Adrenal gland (tissue), 12 donors: Measurements from ENCODE around the gene PLD3. TPM values are rescaled to one million over a fixed set of nuclear protein-coding genes. Genes with fewer than 3 reads are reported as not detected.

Experiments
- DNase-seq, 7 donors: peaks; one replicate each; pipeline ENCODE4 v3.0.0-alpha.2; 2019 to 2020
- H3K27ac ChIP-seq, 5 donors: fragments of 200-600 bp; sonication (generic) in 4 of 5; 1 replicate in 3 of 5; 2 replicates in 2 of 5; pipeline versions ENCODE4 v1.5.1 to v1.8.0; 2016 to 2020; ENCODE audit warnings: mild to moderate bottlenecking in 1 of 5
- H3K27me3 ChIP-seq: fragments of 200-600 bp; 2 replicates; pipeline ENCODE4 v1.8.0; 2021
- H3K36me3 ChIP-seq, 2 donors: fragments of 200-600 bp; replicated peaks in 1 of 2; 1 replicate in 1 of 2; 2 replicates in 1 of 2; pipeline versions ENCODE4 v1.5.1 to v1.8.0; 2018 to 2022
- H3K4me1 ChIP-seq, 2 donors: fragments of 200-600 bp; replicated peaks in 1 of 2; 1 replicate in 1 of 2; 2 replicates in 1 of 2; pipeline versions ENCODE4 v1.5.1 to v1.8.0; 2018 to 2021
- H3K4me3 ChIP-seq, 4 donors: fragments of 200-600 bp; sonication (generic) in 3 of 4; one replicate each; pipeline ENCODE4 v1.5.1; 2016 to 2018
- H3K9me3 ChIP-seq, 3 donors: fragments of 200-600 bp; sonication (generic) in 1 of 3; replicated peaks in 1 of 3; 1 replicate in 2 of 3; 2 replicates in 1 of 3; pipeline versions ENCODE4 v1.5.1 to v1.8.0; 2016 to 2021
- POLR2A ChIP-seq, 2 donors: fragments of 450-650 bp; IDR thresholded peaks; one replicate each; pipeline ENCODE4 v1.6.1; 2017; ENCODE audit warnings: antibody characterized with exemption in 2 of 2, mild to moderate bottlenecking in 2 of 2, moderate library complexity in 1 of 2
- WGBS, 4 donors: extraction: QIAGEN DNeasy Blood & Tissue Kit in 2 of 4; methylation state at CpG; one replicate each; pipeline versions ENCODE4 v1.1.5 to v1.1.7; 2013 to 2017; 5-methylcytosine and 5-hydroxymethylcytosine counted together
- intact Hi-C, 2 donors: fragments of 100-400 bp; cut with DNase I; formaldehyde crosslinking; loops; one replicate each; pipeline versions ENCODE4 v1.14.1 to v1.15.0; 2022 to 2023
- polyA plus RNA-seq, 3 donors: library from polyadenylated mRNA; stranded (reverse); fragments of 200-250 nt in 2 of 3; fragments of 350-450 nt in 1 of 3; fragmentation: Illumina TruSeq in 1 of 3; extraction: RNeasy Lipid Tissue Mini Kit (QIAGEN cat#74804) in 1 of 3; gene quantifications; one replicate each; pipeline ENCODE4 v1.2.3, GENCODE V29; 2013 to 2014
- total RNA-seq, 9 donors: library from RNA; depleted of rRNA in 4 of 9; stranded (reverse); fragments of >200 nt in 4 of 9; fragments of 120-200 nt in 1 of 9; fragmentation: NEBNext Ultra II Directional in 1 of 9; extraction: Animal tissue kit (Norgen Biotek cat#: 25700) in 1 of 9; gene quantifications; one replicate each; pipeline versions ENCODE4 v1.1.0 to v1.2.4, GENCODE V29; 2013 to 2023
- TF ChIP-seq, protein P1 (sequence below), 6 experiments: fragments of 450-650 bp in 4 of 6; fragments of 200-600 bp in 2 of 6; sonication (generic) in 1 of 6; IDR thresholded peaks; 1 replicate in 5 of 6; 2 replicates in 1 of 6; pipeline versions ENCODE4 v1.5.1 to v1.8.0; 2016 to 2021; ENCODE audit warnings: antibody characterized with exemption in 6 of 6, mild to moderate bottlenecking in 2 of 6, moderate library complexity in 1 of 6
- donor health status: healthy with polysubstance abuse.
- donor health status: Bipolar disorder and iron deficiency.
- donor health status: DM: yes; HTN: yes; CAD: no.
- donor health status: DM: no; HTN: no; CAD: no.
- donor health status: DM: no; HTN: no; CAD: no.
- donor health status: DM: yes; HTN: yes; CAD: no.

The PLD3 gene
- total and polyA plus RNA-seq, 12 donors = 170 to 1,019 (median 415) TPM

DNA sequence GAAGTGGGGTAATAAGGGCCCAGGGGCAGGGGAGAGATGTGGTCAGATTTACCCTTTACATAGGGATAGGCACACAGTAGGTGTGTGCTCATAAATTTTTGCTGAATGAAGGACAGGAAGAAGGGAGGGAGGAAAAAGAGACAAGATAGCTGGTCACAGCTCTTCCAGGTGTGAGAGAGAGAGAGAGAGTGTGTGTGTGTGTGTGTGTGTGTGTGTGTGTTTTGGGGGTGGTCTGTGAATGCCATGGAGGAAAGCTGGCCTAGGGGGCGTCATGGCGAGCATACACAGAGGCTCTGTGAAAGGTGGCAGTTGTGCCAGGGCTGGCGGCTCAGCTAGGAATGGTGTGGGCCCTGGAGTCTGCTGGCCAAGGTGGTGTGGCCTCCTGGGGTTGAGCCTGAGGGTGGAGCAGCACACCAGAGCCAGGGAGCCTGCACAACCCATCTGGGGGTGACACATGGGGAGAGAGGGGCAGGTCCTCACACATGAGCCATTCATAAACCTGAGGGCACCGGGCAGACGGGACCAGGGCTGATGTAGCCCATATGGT, 70.6 kb downstream of the PLD3 start:
- 76 to 87% (median 79%) methylated on average over 4 to 5 of the region's 5 CpGs for WGBS, 4 donors
- Histone ChIP-seq H3K9me3 (no peaks in the 10 kb centered on the region), H3K27me3 (no peaks in the 10 kb centered on the region), H3K36me3 (peaks cover 0 to 12% of the 10 kb centered on the region in 2 donors), H3K4me3 (no peak overlapping the region), H3K4me1 (peaks cover 6 to 41% of the 10 kb centered on the region in 2 donors), H3K27ac (no peak overlapping the region)
- peak in 1 of 7 donors; percentile 28 for DNase-seq
- intact Hi-C loops = no loop called here
- TF ChIP-seq, protein P1, sequence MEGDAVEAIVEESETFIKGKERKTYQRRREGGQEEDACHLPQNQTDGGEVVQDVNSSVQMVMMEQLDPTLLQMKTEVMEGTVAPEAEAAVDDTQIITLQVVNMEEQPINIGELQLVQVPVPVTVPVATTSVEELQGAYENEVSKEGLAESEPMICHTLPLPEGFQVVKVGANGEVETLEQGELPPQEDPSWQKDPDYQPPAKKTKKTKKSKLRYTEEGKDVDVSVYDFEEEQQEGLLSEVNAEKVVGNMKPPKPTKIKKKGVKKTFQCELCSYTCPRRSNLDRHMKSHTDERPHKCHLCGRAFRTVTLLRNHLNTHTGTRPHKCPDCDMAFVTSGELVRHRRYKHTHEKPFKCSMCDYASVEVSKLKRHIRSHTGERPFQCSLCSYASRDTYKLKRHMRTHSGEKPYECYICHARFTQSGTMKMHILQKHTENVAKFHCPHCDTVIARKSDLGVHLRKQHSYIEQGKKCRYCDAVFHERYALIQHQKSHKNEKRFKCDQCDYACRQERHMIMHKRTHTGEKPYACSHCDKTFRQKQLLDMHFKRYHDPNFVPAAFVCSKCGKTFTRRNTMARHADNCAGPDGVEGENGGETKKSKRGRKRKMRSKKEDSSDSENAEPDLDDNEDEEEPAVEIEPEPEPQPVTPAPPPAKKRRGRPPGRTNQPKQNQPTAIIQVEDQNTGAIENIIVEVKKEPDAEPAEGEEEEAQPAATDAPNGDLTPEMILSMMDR (IDR thresholded peaks at IDR 0.05) = no peak
- no peak for TF ChIP-seq POLR2A (IDR thresholded peaks at IDR 0.05)

DNA sequence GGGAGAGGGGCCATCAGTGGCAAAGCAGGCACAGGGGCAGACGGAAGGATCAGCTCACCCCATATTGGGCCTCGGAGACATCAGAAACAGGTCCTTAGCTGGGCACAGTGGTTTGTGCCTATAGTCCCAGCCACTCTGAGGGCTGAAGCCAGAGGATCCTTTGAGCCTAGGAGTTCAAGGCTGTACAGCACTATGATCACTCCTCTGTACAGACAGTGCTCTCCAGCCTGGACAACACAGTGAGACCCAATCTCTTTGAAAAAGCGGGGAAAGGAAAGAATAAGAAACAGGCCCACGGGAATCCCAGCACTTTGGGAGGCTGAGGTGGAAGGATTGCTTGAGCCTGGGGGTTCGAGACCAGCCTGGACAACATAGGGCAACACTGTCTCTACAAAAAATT, 71.3 kb downstream of the PLD3 start:
- DNase-seq = peak in 1 of 7 donors; percentile 24
- intact Hi-C loops = no loop called here
- no peak overlapping the region for H3K4me3 ChIP-seq
- H3K27me3 ChIP-seq = no peaks in the 10 kb centered on the region
- H3K36me3 ChIP-seq = peaks cover 0 to 12% of the 10 kb centered on the region in 2 donors
- WGBS, 4 donors = 87 to 97% (median 93%) methylated on average over 5 of the region's 5 CpGs
- H3K27ac ChIP-seq = peak overlapping the region in 1 of 5 donors; percentile 97
- TF ChIP-seq, protein P1 (IDR thresholded peaks at IDR 0.05) = no peak
- TF ChIP-seq POLR2A (IDR thresholded peaks at IDR 0.05) = no peak
- peaks cover 6 to 47% of the 10 kb centered on the region in 2 donors for H3K4me1 ChIP-seq
- H3K9me3 ChIP-seq = no peaks in the 10 kb centered on the region

DNA sequence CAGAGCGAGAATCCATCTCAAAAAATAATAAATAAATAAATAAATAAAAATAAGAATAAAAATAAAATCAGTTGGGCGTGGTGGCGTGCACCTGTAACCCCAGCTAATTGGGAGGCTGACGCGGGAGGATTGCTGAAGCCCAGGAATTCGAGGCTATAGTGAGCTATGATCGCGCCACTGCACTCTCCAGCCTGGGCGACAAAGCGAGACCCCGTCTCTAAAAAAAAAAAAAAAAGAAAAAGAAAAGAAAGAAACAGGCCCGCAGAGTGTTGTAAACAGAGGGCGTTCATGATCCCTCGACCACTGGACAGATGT, 71.9 kb downstream of the PLD3 start:
- Histone ChIP-seq H3K36me3 (peaks cover 0 to 12% of the 10 kb centered on the region in 2 donors), H3K4me1 (peaks cover 6 to 47% of the 10 kb centered on the region in 2 donors), H3K27me3 (no peaks in the 10 kb centered on the region), H3K4me3 (peak overlapping the region in 1 of 4 donors; percentile 63), H3K9me3 (no peaks in the 10 kb centered on the region), H3K27ac (peak overlapping the region; percentile 94 to 99 (median 98))
- no peak for TF ChIP-seq POLR2A (IDR thresholded peaks at IDR 0.05)
- TF ChIP-seq, protein P1 (IDR thresholded peaks at IDR 0.05) = no peak
- intact Hi-C loops = no loop called here
- 51 to 57% (median 55%) methylated on average over 14 of the region's 14 CpGs for WGBS, 4 donors
- DNase-seq = no peak

DNA sequence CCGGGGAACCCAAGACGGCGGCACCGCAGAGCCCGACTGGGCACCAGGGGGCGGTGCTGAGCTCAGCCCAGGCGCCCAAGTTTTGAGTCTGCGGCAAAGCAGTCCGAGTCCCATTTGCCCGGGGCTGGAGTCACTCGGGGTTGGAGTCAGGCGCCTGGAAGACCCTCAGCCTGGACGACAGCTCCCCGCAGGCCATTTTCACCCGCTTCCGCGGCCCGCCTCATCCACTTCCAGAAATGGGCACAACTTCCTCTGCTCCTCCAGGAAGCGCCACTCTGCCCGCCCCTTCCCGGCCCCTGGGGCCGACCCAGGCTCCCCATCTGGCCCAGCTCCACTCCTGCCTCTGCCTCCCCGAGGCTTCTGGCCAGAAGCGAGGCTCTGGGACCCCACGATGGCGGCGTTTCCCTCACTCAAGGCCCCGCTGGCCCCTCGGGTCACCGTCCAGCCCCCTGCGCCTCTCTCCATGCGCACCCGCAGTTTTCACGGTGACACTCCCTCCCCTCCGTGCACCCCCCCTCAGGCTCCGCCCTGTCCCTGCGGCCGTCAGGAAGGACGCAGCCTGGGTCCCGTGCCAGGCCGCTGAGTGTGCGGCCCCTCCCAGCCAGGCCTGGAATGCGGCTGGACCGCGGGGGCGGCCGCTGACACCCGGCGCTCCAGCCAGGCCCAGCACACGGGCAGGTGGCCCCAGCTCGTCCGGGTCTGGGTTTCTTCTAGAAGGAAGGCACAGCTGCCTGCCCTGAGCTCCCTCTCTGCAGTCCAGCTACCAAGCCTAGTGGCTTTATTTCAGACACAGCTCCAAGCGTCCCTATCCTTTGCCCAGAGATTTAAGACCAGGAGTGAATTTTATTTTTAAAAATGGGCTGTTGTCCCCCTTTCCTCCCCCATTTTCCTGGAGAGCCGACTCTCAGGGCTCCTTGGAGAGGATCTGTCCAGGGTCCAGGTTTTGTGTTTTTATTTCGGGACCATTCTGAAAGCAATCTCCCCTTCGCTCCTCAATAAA, 72.6 kb downstream of the PLD3 start:
- Histone ChIP-seq H3K4me3 (peak overlapping the region; percentile 6 to 63 (median 36)), H3K9me3 (no peaks in the 10 kb centered on the region), H3K4me1 (peaks cover 6 to 47% of the 10 kb centered on the region in 2 donors), H3K27me3 (no peaks in the 10 kb centered on the region), H3K36me3 (peaks cover 0 to 12% of the 10 kb centered on the region in 2 donors), H3K27ac (peak overlapping the region; percentile 94 to 99 (median 98))
- DNase-seq = peak; percentile 95 to 97 (median 96)
- 2 to 5% (median 3%) methylated on average over 24 to 56 of the region's 56 CpGs for WGBS, 4 donors
- TF ChIP-seq, protein P1 (IDR thresholded peaks at IDR 0.05) = peak; percentile 85 to 95 (median 94)
- peak; percentile 72 to 96 for TF ChIP-seq POLR2A (IDR thresholded peaks at IDR 0.05)
- intact Hi-C loops = no loop called here
